T-helper 1 cell (primary cell): ENCODE data around the gene ZFYVE26.
A peak's percentile ranks its signal among the peaks of the same experiment; 100 is the strongest.

Experiments used
- DNase-seq, 5 donors: peaks; one replicate each; pipeline ENCODE4 v3.0.0-alpha.2; 2012 to 2020

ZFYVE26 gene

GRCh38 chr14:67815573-67816225 lies 691 bp downstream of the ZFYVE26 start:
- DNase-seq = peak in 1 of 5 donors; percentile 2

GRCh38 chr14:67814821-67815220 lies 1.6 kb downstream of the ZFYVE26 start:
- no peak for DNase-seq

GRCh38 chr14:67806246-67806645 lies 10.1 kb downstream of the ZFYVE26 start:
- DNase-seq = no peak

DNA sequence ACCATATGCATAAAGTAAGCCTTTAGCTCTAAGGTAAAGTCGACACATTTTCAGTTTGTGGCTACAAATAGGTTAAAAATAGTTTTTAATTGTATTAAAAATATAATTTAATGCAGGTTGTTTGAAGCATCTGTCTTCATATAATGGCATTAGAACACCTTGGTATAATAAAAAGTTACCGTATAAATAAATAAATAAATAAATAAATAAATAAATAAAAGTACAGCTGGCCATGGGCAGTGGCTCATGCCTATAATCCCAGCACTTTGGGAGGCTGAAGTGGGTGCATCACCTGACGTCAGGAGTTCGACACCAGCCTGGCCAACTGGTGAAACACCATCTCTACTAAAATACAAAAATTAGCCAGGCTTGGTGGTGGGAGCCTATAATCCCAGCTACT lies 15.6 kb downstream of the ZFYVE26 start:
- DNase-seq = no peak

DNA sequence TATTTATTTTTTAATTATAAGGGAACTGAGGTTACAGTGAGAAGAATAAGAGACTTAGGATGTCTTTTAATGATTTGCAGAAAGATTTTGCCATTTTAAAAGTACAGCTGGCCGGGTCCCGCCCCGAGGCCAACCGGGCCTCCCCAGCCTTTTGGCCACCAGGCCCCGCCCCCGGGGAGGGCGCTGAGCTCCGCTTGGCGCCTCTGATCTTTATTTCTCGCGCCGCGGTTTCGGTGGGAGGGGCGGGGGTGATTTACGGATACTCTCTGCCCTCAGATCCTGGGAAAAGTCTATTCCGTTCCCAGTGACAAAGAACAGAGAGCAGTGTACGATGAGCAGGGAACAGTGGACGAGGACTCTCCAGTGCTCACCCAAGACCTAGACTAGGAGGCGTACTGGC lies 17.7 kb downstream of the ZFYVE26 start:
- no peak for DNase-seq

DNA sequence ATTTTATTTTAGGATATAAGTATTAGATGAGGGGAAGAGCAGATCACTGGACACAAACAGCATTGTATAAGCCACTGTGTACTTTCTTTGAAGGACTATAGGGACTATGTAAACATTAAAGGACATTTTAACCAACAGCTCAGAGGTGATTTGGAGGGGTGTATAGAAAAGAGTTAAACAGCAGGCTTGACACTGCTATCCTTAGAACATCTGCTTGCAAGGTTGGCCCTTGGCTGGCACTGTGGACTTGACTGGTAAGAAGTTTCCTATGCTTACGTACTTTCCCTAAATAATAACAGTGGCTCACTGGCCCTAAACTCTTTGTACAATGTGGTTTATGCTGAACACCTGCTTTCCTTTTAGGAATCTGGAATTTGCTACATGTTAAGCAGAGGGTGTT lies 28.7 kb downstream of the ZFYVE26 start:
- no peak for DNase-seq

- no peak for DNase-seq
These were observed 30.9 kb downstream of the ZFYVE26 start for GRCh38 chr14:67785270-67786109.

DNA sequence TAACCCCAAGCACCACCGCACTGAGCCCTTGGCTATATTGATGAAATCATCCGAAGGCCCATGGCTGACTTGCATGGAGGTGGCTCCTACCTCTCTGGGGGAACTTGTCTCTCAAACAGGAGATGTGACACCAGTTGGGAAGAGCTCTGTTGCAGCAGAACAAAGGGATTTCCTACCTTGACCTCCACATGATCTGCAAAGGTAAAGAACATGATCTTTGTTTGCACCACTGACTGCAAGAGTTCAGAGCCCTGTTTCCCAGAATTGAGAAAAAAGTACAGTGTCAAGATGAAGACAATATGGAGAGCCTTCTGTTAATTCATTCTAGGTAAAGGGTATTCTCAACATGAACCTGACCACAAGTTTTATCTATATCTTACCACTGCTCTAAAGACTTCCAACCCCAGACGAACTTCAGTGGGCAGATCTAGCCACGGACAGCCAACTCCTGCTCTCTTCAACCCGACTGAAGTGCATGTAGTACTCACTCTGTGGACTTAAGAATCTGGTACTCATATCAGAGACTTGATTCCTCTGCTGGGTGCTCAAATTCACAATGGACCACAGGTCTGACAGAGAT lies 32.1 kb downstream of the ZFYVE26 start:
- DNase-seq = no peak

- DNase-seq = no peak
These were observed 34.3 kb downstream of the ZFYVE26 start for GRCh38 chr14:67782090-67782489.

DNA sequence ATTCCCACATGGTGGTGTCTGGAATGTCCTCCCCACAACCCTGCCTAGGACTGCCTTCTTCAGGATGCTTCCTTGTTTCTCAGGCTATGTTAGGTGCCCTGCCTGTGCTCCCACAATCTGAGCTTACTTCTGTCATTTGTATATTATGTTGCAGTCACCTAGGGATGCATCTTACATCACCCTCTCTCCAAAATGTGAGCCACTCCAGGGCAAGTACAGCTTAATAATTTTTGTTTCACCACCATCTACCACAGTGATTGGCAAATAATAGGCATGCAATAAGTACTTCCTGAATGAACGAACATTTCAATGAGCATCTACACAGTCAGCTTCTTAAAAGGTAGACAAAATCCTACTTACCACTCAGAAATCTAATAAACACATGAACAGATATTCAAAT lies 37.6 kb downstream of the ZFYVE26 start:
- no peak for DNase-seq

- no peak for DNase-seq
These were observed 39.6 kb downstream of the ZFYVE26 start for GRCh38 chr14:67776653-67777322.

GRCh38 chr14:67773844-67774377 lies 42.5 kb downstream of the ZFYVE26 start:
- no peak for DNase-seq

DNA sequence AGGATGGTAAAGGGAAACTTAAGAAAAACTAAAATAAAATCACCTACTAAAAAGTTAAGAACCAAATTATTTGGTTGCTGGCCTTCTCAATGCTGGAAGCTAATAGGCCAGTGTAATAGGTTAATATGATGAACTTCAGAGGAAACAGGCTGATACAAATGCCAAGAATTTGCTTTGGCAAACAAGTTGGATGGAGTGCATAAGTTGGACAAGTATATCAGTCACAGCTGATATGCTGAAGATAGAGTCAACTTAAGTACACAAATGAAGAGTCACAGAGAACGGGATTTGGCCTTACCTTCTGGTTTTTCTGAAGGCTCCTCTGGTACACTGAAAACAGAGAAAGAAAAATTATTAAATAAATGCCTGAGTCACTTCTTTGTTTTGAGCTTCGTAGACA lies 48.2 kb downstream of the ZFYVE26 start:
- no peak for DNase-seq

GRCh38 chr14:67766035-67766680 lies 50.2 kb downstream of the ZFYVE26 start:
- DNase-seq = no peak

GRCh38 chr14:67765192-67765834 lies 51.1 kb downstream of the ZFYVE26 start:
- DNase-seq = no peak

- no peak for DNase-seq
These were observed 51.9 kb downstream of the ZFYVE26 start for GRCh38 chr14:67764496-67764895.

- DNase-seq = no peak
These were observed 53.1 kb downstream of the ZFYVE26 start for GRCh38 chr14:67763158-67763822.

DNA sequence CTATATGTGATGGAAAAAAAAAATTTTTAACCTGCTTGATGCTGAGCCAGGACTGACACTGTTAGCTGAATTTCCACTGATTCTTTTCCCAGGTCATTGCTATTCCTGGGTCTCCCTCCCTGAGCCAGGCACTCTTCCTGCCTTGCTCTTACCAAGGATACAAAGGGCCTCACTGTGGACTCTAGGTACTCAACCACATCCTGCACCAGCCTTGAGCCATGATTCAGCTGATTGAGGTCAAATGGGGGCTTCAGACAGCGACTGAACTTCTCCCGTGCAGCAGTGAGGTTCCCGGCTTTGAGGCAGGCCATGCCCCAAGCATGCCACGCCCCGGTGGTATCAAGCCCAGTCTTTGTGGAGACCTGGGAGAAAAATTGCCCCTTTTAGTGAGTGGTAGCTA lies 54.3 kb downstream of the ZFYVE26 start:
- no peak for DNase-seq

DNA sequence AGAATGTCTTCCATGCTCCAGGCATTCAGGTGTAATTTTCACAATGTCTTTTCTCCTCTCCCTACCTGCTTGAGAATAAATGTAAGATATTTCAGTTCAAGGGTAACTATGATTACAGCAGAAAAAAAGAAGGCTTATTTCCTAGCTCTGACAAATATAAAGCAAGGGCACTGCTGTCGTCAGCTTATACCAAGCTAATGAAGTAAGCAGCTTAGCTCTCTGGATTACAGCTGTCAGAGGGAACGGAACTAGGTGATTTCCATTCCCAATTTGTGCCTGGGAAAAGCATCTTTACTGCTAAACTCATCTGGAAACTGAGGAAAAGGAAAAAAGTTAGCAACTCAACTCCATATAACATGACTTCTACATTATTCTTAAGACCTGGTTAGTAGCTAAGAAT lies 56.5 kb downstream of the ZFYVE26 start:
- DNase-seq = no peak

DNA sequence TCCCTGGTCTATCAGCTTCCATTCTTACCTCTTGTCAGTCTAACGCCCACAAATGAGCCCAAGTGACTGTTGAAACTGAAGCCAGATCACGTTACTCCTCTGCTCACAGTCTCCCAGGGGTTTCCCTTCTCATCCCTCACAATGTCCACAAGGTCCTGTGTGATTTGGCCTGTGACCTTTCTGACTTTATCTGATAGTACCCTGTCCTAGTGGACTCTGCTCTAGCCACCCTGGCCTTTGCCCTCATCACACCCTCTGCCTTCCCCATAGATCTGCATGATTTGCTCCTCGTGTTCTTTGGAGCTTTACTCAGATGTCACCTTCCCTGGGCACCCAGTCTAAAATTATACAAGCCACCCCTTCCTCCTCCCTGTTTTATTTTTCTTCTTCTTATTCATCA lies 59.2 kb downstream of the ZFYVE26 start:
- no peak for DNase-seq

GRCh38 chr14:67756496-67756895 lies 59.9 kb downstream of the ZFYVE26 start:
- DNase-seq = no peak
